Measurements from ENCODE around the gene WDR46. TPM values are rescaled to one million over a fixed set of nuclear protein-coding genes. Genes with fewer than 3 reads are reported as not detected.
A peak's percentile ranks its signal among the peaks of the same experiment; 100 is the strongest.

The WDR46 gene, protein sequence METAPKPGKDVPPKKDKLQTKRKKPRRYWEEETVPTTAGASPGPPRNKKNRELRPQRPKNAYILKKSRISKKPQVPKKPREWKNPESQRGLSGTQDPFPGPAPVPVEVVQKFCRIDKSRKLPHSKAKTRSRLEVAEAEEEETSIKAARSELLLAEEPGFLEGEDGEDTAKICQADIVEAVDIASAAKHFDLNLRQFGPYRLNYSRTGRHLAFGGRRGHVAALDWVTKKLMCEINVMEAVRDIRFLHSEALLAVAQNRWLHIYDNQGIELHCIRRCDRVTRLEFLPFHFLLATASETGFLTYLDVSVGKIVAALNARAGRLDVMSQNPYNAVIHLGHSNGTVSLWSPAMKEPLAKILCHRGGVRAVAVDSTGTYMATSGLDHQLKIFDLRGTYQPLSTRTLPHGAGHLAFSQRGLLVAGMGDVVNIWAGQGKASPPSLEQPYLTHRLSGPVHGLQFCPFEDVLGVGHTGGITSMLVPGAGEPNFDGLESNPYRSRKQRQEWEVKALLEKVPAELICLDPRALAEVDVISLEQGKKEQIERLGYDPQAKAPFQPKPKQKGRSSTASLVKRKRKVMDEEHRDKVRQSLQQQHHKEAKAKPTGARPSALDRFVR
- total RNA-seq: 10 to 100 TPM; 50.0 to 58.0 TPM

DNA sequence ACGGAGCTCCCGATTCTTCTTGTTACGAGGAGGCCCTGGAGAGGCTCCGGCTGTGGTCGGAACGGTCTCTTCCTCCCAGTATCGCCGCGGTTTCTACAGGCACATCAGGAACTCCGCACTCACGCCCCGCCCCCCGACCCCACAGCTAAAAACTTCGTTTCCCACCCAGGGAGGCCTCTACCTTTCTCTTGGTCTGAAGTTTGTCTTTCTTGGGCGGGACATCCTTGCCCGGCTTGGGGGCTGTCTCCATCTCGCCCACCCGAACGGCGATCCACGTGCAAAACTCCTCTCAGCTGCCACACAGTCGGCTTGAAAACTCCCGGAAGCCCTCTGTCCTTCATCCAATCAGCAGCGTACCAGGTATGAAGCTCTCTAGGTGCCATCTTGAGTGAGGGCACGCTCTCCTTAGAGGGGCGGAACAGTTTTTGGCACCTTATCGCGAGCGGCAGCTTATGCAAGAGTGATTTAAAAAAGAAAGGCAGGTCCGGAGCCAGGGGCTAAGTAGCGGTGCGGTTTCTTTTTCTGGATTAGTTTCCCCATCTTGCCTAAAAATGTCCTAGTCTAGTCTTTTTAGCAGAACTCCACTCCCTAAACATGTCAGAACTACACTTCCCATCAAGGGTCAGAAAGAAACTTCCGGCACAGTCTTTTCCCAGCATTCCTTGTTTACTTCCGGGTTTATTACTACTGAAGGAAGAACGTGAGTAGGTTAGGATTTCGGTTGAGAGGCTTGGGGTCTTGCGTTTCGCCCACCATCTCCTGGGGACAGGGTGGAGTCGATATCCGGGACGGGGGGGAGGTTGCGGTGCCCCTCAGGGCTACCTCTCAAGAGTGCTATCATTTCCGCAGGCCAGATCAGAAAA lies at the start of gene WDR46, which contains the start of gene PFDN6:
Gene WDR46, minus strand, starts transcription at position 319 of the 863 bp plus-strand sequence. Its CDS starts 69 bp downstream, at position 250.
Gene PFDN6, plus strand, starts transcription at position 681 of the 863 bp plus-strand sequence. CDS start 256 bp downstream, outside the sequence.
- POLR2A ChIA-PET: interaction anchor here (0.5 to 7.3 kb wide), 20 partner anchors 8 to 434 kb away, joined by 3 to 107 read pairs (median 6); partner anchors contain the start of genes B3GALT4, CUTA, RGL2 and RPS18
- ATAC-seq (ENCODE audit: low read depth) (peak; percentile 97), DNase-seq (peak; percentile 74)
- Mint-ChIP-seq H3K4me1 (peaks cover 31% of the 10 kb centered on the region), H3K4me3 (peak within 1 kb of the TSS; percentile 96), H3K27me3 (no peaks in the 10 kb centered on the region), H3K9me3 (no peaks in the 10 kb centered on the region), H3K27ac (peak within 1 kb of the TSS; percentile 90), H3K36me3 (peaks cover 22% of the 10 kb centered on the region)

DNA sequence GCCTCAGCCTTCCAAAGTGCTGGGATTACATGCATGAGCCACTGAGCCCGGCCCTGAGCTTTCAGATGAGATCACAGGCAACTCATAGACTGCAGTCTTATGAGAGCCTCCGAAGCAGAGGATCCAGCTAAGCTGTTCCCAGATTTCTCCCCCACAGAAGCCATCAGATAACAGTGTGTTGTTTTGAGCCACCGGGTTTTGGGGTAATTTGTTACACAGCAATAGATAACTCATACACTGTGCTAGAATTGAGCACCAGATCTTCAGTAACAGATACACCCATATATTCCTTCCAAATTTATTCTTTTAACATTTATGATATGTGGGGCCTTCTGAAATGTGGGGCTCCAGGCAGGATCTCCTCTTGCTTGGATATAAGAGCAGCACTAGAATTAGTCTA lies 47.5 kb upstream of the WDR46 start:
- Mint-ChIP-seq H3K9me3 (no peaks in the 10 kb centered on the region), H3K27me3 (peaks cover 2% of the 10 kb centered on the region), H3K27ac (no peak overlapping the region), H3K4me3 (no peak overlapping the region), H3K36me3 (no peaks in the 10 kb centered on the region), H3K4me1 (peaks cover 7% of the 10 kb centered on the region)
- POLR2A ChIA-PET: interaction anchor here (0.6 kb wide), 1 partner anchor 11 kb away, joined by 4 read pairs; no protein-coding TSS in a partner anchor
- ATAC-seq (ENCODE audit: low read depth): no peak
- DNase-seq: no peak

DNA sequence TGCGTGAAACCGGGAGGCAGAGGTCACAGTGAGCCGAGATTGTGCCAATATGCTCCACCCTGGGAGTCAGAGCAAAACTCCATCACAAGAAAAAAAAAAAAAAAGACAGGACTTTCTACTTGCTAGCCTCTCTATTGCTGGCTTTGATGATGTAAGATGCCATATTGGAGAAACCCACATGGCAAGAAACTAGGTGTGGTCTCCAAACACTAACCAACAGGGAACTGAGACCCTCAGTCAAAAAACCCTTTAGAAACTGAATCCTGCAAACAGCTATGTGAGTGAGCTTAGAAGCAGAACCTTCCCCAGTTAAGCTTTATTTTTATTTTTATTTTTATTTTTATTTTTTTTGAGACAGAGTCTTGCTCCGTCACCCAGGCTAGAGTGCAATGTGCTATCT lies 46.9 kb upstream of the WDR46 start:
- Mint-ChIP-seq H3K9me3 (no peaks in the 10 kb centered on the region), H3K4me3 (no peak overlapping the region), H3K36me3 (no peaks in the 10 kb centered on the region), H3K27ac (no peak overlapping the region), H3K27me3 (peaks cover 2% of the 10 kb centered on the region), H3K4me1 (peaks cover 7% of the 10 kb centered on the region)
- DNase-seq (no peak), ATAC-seq (ENCODE audit: low read depth) (no peak)
- POLR2A ChIA-PET: interaction anchor here (0.6 kb wide), 1 partner anchor 10 kb away, joined by 4 read pairs; no protein-coding TSS in a partner anchor

DNA sequence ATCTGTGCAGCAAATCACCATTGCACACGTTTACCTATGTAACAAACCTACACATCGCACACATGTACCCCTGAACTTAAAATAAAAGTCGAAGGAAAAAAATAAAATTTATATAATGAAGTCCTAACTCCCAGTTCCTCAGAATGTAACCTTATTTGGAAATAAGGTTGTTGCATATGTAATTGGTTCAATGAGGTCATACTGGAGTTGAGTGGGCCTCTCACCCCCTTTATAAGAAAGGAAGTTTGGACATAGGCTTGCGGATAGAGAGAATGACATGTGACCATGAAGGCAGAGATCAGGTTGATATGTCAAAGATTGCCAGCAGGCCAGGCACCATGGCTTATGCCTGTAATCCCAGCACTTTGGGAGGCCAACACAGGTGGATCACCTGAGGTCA lies 44.6 kb upstream of the WDR46 start:
- no peaks in the 10 kb centered on the region for H3K36me3 Mint-ChIP-seq
- H3K9me3 Mint-ChIP-seq: no peaks in the 10 kb centered on the region
- H3K4me3 Mint-ChIP-seq: no peak overlapping the region
- no peak for ATAC-seq (ENCODE audit: low read depth)
- DNase-seq: no peak
- H3K27me3 Mint-ChIP-seq: no peaks in the 10 kb centered on the region
- H3K27ac Mint-ChIP-seq: no peak overlapping the region
- POLR2A ChIA-PET: no interaction called here
- H3K4me1 Mint-ChIP-seq: peaks cover 7% of the 10 kb centered on the region

DNA sequence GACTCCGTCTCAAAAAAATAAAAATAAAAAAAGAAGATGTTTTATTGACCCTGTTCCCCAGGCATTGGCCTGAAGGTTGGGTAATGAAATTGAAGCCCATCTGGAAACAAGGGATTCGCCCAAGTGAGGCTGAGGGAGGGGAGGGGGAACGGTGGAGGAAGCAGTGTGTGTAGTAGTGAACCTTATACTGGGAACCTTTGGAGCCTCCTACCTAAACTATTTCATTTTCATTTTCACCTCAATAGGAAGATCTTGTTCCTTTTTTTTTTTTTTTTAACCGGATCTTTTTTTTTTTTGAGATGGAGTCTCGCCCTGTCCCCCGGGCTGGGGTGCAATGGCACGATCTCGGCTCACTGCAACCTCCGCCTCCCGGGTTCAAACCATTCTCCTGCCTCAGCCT lies 41.7 kb upstream of the WDR46 start:
- ATAC-seq (ENCODE audit: low read depth) (no peak), DNase-seq (no peak)
- Mint-ChIP-seq H3K27ac (no peak overlapping the region), H3K27me3 (no peaks in the 10 kb centered on the region), H3K4me3 (no peak overlapping the region), H3K9me3 (no peaks in the 10 kb centered on the region), H3K4me1 (peaks cover 8% of the 10 kb centered on the region), H3K36me3 (no peaks in the 10 kb centered on the region)
- POLR2A ChIA-PET: no interaction called here

DNA sequence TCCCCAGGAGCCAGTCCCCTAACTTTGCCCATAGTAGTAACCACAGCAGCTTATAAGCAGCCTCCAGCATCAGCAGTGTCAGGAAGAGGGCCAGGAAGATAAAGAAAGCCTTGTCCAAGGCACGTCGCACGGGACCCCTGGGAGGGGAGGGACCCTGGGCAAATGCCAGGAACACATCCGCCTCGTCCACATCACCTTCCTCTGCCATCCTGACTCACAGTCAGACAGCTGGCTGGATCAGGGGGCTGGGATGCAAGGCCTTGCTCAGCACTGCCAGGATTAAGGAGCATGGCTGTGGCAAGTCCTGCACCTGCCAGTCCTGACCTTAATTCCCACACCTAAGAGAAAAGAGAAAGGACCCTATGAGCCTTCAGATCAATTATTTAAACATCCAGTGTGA lies 40.0 kb upstream of the WDR46 start:
- ATAC-seq (ENCODE audit: low read depth) (no peak), DNase-seq (no peak)
- H3K9me3 Mint-ChIP-seq: no peaks in the 10 kb centered on the region
- H3K36me3 Mint-ChIP-seq: no peaks in the 10 kb centered on the region
- H3K4me1 Mint-ChIP-seq: peaks cover 8% of the 10 kb centered on the region
- POLR2A ChIA-PET: interaction anchor here (2.1 kb wide), 1 partner anchor 15 kb away, joined by 5 read pairs; no protein-coding TSS in a partner anchor
- no peak overlapping the region for H3K4me3 Mint-ChIP-seq
- H3K27me3 Mint-ChIP-seq: no peaks in the 10 kb centered on the region
- no peak overlapping the region for H3K27ac Mint-ChIP-seq

DNA sequence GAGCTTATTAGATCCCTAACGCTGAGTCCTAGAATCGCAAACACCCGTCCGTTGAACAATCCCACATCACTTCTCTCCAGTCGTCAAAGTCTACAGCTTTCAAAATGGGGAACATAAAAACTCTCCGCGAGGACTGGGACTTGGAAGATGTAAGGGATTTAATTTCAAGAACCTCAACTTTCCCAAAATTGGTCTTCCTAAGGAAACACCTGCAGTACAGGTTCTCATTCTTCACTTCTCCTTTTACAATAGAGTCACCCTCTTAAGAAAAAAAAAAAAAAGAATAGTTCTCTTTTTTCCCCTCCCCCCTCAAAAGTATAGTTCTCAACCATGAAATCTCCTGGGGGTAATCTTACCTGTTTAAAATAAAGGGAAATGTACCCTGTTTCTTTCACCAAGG lies 35.1 kb upstream of the WDR46 start:
- H3K36me3 Mint-ChIP-seq: peaks cover 30% of the 10 kb centered on the region
- H3K9me3 Mint-ChIP-seq: no peaks in the 10 kb centered on the region
- no peaks in the 10 kb centered on the region for H3K27me3 Mint-ChIP-seq
- H3K4me1 Mint-ChIP-seq: peaks cover 30% of the 10 kb centered on the region
- POLR2A ChIA-PET: interaction anchor here (0.7 to 1.8 kb wide), 2 partner anchors 35 to 75 kb away, joined by 3 to 4 read pairs; partner anchors contain the start of genes PFDN6 and WDR46
- H3K4me3 Mint-ChIP-seq: peak overlapping the region; percentile 100
- ATAC-seq (ENCODE audit: low read depth) (no peak), DNase-seq (no peak)
- peak overlapping the region; percentile 100 for H3K27ac Mint-ChIP-seq

DNA sequence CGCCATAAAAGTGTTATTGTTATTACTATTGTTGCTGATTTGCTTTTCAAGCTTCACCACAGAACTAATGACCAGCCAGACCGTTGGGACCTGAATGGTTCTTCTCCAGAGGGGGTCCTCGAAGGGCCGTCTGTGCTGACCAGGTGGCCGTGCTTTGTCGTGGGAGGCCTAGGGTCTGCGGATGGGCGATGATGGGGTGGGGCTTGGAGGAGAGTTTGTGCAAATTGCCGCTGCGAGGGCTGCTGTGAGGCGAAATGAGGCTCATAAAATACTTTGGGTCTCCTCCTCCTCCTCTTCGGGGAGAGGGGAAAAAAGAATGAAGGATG lies 34.5 kb upstream of the WDR46 start:
- peak; percentile 53 for DNase-seq
- peak overlapping the region; percentile 100 for H3K4me3 Mint-ChIP-seq
- H3K27me3 Mint-ChIP-seq: no peaks in the 10 kb centered on the region
- H3K27ac Mint-ChIP-seq: peak overlapping the region; percentile 100
- POLR2A ChIA-PET: interaction anchor here (0.5 to 1.8 kb wide), 3 partner anchors 34 to 228 kb away, joined by 3 to 4 read pairs (median 3); partner anchors contain the start of genes PFDN6 and WDR46
- no peak for ATAC-seq (ENCODE audit: low read depth)
- H3K36me3 Mint-ChIP-seq: peaks cover 34% of the 10 kb centered on the region
- peaks cover 35% of the 10 kb centered on the region for H3K4me1 Mint-ChIP-seq
- H3K9me3 Mint-ChIP-seq: no peaks in the 10 kb centered on the region

DNA sequence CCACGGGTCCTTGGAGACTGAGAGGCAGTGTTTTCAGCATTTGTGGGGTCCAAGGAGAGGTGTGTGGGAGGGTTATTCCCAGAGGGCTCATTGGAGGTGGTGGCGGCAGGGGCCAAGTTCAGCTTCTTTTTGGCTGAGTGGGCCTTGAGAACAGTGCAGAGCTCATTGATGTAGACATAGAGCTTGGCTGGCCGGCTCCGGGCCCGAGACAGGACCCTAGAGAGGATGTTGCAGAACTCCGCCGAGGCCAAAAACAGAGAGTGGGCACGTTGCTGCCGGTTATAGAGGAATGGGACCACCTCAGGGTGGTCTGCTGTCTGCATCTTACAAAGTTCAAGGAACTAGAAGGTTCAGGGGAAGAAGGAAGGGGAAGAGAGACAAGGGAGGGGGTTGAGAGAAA lies 32.2 kb upstream of the WDR46 start:
- peak overlapping the region; percentile 100 for H3K27ac Mint-ChIP-seq
- ATAC-seq (ENCODE audit: low read depth): no peak
- peak overlapping the region; percentile 100 for H3K4me3 Mint-ChIP-seq
- H3K9me3 Mint-ChIP-seq: no peaks in the 10 kb centered on the region
- H3K36me3 Mint-ChIP-seq: peaks cover 44% of the 10 kb centered on the region
- H3K4me1 Mint-ChIP-seq: peaks cover 50% of the 10 kb centered on the region
- DNase-seq: no peak
- POLR2A ChIA-PET: no interaction called here
- no peaks in the 10 kb centered on the region for H3K27me3 Mint-ChIP-seq

DNA sequence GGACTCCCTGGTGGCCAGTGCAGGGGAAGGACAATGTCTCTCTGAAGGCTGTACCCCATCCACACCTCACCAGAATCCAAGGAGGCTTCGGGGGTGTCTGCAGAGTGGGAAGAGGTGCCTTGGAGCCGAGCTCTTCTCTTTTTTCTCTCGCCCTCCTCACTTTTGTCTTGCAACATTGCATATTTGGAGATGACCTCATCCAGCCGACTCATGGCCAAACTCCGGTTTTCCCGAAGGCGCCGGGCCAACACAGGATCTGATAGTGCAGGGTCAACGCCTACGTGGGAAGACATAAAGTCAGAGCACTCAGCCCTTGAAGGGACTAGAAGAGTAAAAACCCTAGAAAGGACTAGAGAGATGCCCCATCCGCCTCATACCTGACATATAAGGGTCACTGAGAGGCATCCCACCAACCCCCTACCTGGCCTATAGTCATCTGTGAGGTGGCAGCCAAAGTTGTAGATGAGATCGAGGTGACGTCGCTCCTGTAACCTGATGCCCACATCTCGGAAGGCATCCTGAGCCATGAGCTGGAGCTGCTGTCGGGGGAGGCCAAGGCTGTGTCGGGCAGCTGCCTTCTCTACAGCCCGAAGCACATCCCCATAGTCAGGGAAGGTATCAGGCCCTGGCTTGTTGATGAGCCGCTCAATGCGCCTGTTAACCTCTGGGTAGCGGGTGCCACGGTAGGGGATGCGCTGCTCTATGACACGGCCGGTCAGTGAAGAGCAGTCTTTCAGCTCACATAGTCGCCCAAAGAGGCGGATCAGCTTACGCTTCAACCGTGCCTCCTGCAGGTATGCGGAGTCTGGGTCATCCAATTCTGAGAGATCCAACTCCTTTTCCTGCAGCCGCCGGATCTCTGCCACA lies 31.5 kb upstream of the WDR46 start:
- Mint-ChIP-seq H3K36me3 (peaks cover 45% of the 10 kb centered on the region), H3K4me3 (peak overlapping the region; percentile 100), H3K27me3 (no peaks in the 10 kb centered on the region), H3K4me1 (peaks cover 51% of the 10 kb centered on the region), H3K27ac (peak overlapping the region; percentile 100), H3K9me3 (no peaks in the 10 kb centered on the region)
- DNase-seq (no peak), ATAC-seq (ENCODE audit: low read depth) (no peak)
- POLR2A ChIA-PET: no interaction called here

DNA sequence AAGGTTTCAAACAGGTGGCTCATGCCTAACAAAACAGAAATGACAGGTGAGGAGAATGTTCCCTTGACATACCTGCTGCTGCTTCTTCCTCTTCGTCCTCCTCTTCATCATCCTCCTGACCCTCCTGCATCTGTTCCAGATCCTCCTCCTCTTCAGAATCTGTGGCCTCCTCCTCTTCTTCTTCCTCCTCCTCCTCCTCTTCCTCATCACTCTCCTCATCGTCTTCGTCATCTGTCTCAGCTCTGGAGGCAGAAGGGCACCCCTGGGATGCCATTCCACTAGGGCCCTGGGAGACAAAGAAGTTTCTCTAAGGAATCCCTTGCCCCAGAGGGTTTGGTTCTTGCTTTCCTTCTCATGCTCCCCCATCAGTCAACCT lies 30.9 kb upstream of the WDR46 start:
- Mint-ChIP-seq H3K27me3 (no peaks in the 10 kb centered on the region), H3K4me1 (peaks cover 51% of the 10 kb centered on the region), H3K36me3 (peaks cover 45% of the 10 kb centered on the region), H3K27ac (peak overlapping the region; percentile 67), H3K9me3 (no peaks in the 10 kb centered on the region), H3K4me3 (peak overlapping the region; percentile 100)
- ATAC-seq (ENCODE audit: low read depth) (no peak), DNase-seq (no peak)
- POLR2A ChIA-PET: interaction anchor here (4.0 kb wide), 1 partner anchor 25 kb away, joined by 67 read pairs; no protein-coding TSS in a partner anchor

DNA sequence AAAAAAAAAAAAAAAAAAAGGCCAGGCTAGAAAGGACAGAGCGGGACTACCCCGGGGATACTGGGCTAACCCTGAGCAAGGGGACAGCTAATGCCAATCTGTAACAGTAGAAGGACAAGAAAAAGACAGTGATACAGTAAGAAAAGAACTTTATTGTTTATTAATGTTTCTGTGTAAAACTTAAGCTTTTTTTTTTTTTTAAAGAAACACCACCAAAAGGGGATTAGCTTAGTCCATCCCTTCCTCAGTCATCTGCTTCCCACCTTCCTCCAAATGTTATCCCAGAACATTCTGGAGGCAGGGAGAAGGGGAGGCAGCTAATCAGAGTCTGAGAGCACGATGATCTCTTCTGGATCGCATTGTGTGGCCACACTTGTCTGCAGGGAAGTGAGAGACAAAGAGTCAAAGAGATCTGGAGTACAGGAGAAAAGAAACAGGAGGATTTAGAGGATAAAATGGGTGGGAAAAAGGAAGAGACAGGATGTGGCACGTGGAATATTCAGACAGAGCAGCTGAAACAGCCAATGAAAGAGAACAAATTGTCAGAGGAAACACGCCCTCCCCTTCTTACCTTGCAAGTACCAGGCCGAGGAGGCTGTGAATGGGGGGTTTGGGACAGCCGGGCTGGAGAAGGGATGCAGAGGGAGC lies 29.5 kb upstream of the WDR46 start:
- Mint-ChIP-seq H3K36me3 (peaks cover 49% of the 10 kb centered on the region), H3K4me1 (peaks cover 54% of the 10 kb centered on the region), H3K27ac (peak overlapping the region; percentile 98), H3K4me3 (peak overlapping the region; percentile 100), H3K27me3 (no peaks in the 10 kb centered on the region), H3K9me3 (no peaks in the 10 kb centered on the region)
- POLR2A ChIA-PET: interaction anchor here (0.7 to 4.0 kb wide), 15 partner anchors 8 to 350 kb away, joined by 3 to 67 read pairs (median 5); partner anchors contain the start of genes B3GALT4, CUTA, RGL2 and SYNGAP1
- DNase-seq (no peak), ATAC-seq (ENCODE audit: low read depth) (no peak)

All from activated naive CD8-positive, alpha-beta T cell treated with anti-CD3 and anti-CD28 coated beads, Interleukin-2, amount 10 ng/mL, durations not matched to agents 7 days and 5 days (primary cell).